ENCODE data around the gene PIK3R6. TPM values are rescaled to one million over a fixed set of nuclear protein-coding genes. Genes with fewer than 3 reads are reported as not detected.

Gene PIK3R6
- total RNA-seq (2022; extraction: Qiagen RNA extraction; ENCODE audit: low read depth) = not detected in 5 replicates

GRCh38 chr17:8867361-8867981, at the start of gene PIK3R6:
Gene PIK3R6 (minus strand): TSS chr17:8867674. CDS start chr17:8849794, 17,880 bp downstream.

GRCh38 chr17:8798846-8799569, 68.5 kb downstream of the PIK3R6 start, which contains the start of gene MFSD6L:
Gene MFSD6L (minus strand): TSS chr17:8799365. CDS start chr17:8799120, 245 bp downstream.

GRCh38 chr17:8758137-8758596, 109.3 kb downstream of the PIK3R6 start, which contains the start of gene SPDYE4:
Gene SPDYE4 (minus strand): TSS chr17:8758546. CDS start chr17:8758382, 164 bp downstream.

Other genes with a start within 250 kb of the PIK3R6 start
- 19.1 to 26.8 TPM (median 24.5 TPM) in 5 replicates for gene MYH10, start 236.9 kb downstream of the PIK3R6 start, total RNA-seq (2022; extraction: Qiagen RNA extraction; ENCODE audit: low read depth)
- gene CCDC42, start 122.8 kb downstream of the PIK3R6 start, total RNA-seq (2022; extraction: Qiagen RNA extraction; ENCODE audit: low read depth) = not detected in 5 replicates
- not detected in 5 replicates for gene SPDYE4, start 109.1 kb downstream of the PIK3R6 start, total RNA-seq (2022; extraction: Qiagen RNA extraction; ENCODE audit: low read depth)
- not detected in 5 replicates for gene MFSD6L, start 68.3 kb downstream of the PIK3R6 start, total RNA-seq (2022; extraction: Qiagen RNA extraction; ENCODE audit: low read depth)
- gene PIK3R5, start 98.0 kb upstream of the PIK3R6 start, total RNA-seq (2022; extraction: Qiagen RNA extraction; ENCODE audit: low read depth) = 0.07 to 0.09 TPM in 2 of 5 replicates, not detected in the others
- 0.32 to 0.50 TPM (median 0.41 TPM) in 5 replicates for gene NTN1, start 153.8 kb upstream of the PIK3R6 start, total RNA-seq (2022; extraction: Qiagen RNA extraction; ENCODE audit: low read depth)

Data from A549 treated with DMSO at 1 μM for 4 hours (cell line).